Thyroid gland (tissue), 4 donors: Measurements from ENCODE around the gene KCNJ5. TPM values are rescaled to one million over a fixed set of nuclear protein-coding genes. Genes with fewer than 3 reads are reported as not detected.

Source experiments
- DNase-seq, 2 donors: peaks; one replicate each; pipeline ENCODE4 v3.0.0-alpha.2; 2019
- H3K27ac ChIP-seq, 3 donors: fragments of 200-600 bp; sonication (generic); 1 replicate in 2 of 3; 2 replicates in 1 of 3; pipeline ENCODE4 v1.5.1; 2016 to 2019; ENCODE audit warnings: mild to moderate bottlenecking in 1 of 3, moderate library complexity in 1 of 3
- H3K27me3 ChIP-seq: fragments of 200-600 bp; sonication (generic); one replicate; pipeline ENCODE4 v1.5.1; 2019
- H3K36me3 ChIP-seq, 2 donors: fragments of 200-600 bp; sonication (generic); one replicate each; pipeline ENCODE4 v1.5.1; 2016 to 2019
- H3K4me1 ChIP-seq, 2 donors: fragments of 200-600 bp; sonication (generic); one replicate each; pipeline ENCODE4 v1.5.1; 2017 to 2019
- H3K4me3 ChIP-seq, 3 donors: fragments of 200-600 bp; sonication (generic); replicated peaks in 1 of 3; 1 replicate in 2 of 3; 2 replicates in 1 of 3; pipeline ENCODE4 v1.5.1; 2016; ENCODE audit warnings: mild to moderate bottlenecking in 1 of 3
- H3K9me3 ChIP-seq: fragments of 200-600 bp; sonication (generic); one replicate; pipeline ENCODE4 v1.5.1; 2017
- POLR2A ChIP-seq, 2 donors: fragments of 450-650 bp; IDR thresholded peaks; one replicate each; pipeline ENCODE4 v1.6.1; 2017; ENCODE audit warnings: antibody characterized with exemption in 2 of 2, mild to moderate bottlenecking in 2 of 2, moderate library complexity in 1 of 2
- WGBS, 2 donors: methylation state at CpG; one replicate each; pipeline ENCODE4 v1.1.5; 2017; 5-methylcytosine and 5-hydroxymethylcytosine counted together
- intact Hi-C: fragments of 100-400 bp; cut with DNase I; formaldehyde crosslinking; loops from one replicate; pipeline ENCODE4 v1.15.1; 2023
- total RNA-seq, 4 donors: library from RNA; depleted of rRNA; stranded (reverse); fragments of >200 nt; gene quantifications; one replicate each; pipeline ENCODE4 v1.2.3, GENCODE V29; 2016
- TF ChIP-seq, protein P1 (sequence below), 6 experiments: fragments of 200-600 bp in 3 of 6; fragments of 450-650 bp in 3 of 6; sonication (generic) in 3 of 6; IDR thresholded peaks; one replicate each; pipeline ENCODE4 v1.5.1; 2016 to 2019; ENCODE audit warnings: antibody characterized with exemption in 6 of 6, mild to moderate bottlenecking in 2 of 6, inconsistent platforms in 1 of 6, moderate library complexity in 1 of 6

KCNJ5 gene
- total RNA-seq, 4 donors from 2014 or later = 0.40 to 2.7 (median 1.2) TPM

DNA sequence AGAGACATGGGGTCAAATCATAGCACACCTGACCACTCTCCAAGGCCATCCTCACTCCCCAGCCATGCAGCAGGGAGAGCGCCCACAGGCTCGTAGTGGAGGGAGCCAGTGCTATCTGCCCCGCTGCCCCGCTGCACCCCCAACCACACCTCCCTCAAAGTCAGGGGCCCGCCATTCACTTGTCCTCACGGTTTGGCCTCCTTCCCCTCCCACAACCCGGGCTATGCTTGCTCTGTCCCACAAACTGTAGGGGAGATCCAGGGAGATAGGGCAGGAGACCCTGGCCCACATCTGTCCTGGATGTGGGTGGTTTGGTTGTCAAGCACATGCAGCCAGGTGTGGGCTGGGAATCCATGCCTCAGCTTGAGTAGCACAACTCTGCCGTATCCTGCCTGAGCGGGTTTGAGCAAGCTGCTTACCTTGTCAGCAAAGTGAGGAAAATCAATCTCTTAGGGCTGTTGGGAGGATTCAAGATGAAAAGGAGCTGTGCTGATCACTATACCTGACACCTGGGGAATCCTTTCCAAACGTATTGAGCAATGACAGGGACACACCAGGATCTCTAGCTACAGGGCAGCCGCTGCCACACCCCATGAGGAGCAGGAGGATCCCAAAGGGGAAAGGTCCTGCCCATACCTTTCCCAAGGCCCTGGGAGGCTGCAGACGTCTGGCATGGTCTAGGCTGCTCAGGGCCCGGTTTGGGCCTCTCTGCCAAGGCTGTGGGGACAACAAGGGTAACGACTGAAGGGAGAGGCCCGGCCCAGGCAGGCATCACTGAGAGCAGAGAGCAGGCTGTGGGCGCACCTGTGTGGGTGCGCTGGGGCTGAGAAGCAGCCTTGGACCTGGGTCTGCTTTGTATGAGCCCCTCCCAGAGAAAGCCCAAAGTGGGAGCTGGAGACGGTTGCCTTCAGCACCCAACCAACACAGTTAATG, 23.3 kb downstream of the KCNJ5 start:
- 86 to 92% methylated on average over 17 of the region's 18 CpGs for whole genome bisulfite sequencing, 2 donors
- no peaks in the 10 kb centered on the region for H3K27me3 ChIP-seq
- H3K9me3 ChIP-seq = no peaks in the 10 kb centered on the region
- TF ChIP-seq POLR2A (IDR thresholded peaks at IDR 0.05) = no peak
- TF ChIP-seq, protein P1, sequence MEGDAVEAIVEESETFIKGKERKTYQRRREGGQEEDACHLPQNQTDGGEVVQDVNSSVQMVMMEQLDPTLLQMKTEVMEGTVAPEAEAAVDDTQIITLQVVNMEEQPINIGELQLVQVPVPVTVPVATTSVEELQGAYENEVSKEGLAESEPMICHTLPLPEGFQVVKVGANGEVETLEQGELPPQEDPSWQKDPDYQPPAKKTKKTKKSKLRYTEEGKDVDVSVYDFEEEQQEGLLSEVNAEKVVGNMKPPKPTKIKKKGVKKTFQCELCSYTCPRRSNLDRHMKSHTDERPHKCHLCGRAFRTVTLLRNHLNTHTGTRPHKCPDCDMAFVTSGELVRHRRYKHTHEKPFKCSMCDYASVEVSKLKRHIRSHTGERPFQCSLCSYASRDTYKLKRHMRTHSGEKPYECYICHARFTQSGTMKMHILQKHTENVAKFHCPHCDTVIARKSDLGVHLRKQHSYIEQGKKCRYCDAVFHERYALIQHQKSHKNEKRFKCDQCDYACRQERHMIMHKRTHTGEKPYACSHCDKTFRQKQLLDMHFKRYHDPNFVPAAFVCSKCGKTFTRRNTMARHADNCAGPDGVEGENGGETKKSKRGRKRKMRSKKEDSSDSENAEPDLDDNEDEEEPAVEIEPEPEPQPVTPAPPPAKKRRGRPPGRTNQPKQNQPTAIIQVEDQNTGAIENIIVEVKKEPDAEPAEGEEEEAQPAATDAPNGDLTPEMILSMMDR (IDR thresholded peaks at IDR 0.05) = no peak
- H3K4me1 ChIP-seq = no peaks in the 10 kb centered on the region
- no peaks in the 10 kb centered on the region for H3K36me3 ChIP-seq
- H3K4me3 ChIP-seq = no peak overlapping the region
- DNase-seq = no peak
- no peak overlapping the region for H3K27ac ChIP-seq
- intact Hi-C loops = no loop called here

GRCh38 chr11:128915149-128915521, 24.0 kb downstream of the KCNJ5 start:
- intact Hi-C loops = no loop called here
- no peak for DNase-seq
- H3K4me3 ChIP-seq = no peak overlapping the region
- no peaks in the 10 kb centered on the region for H3K36me3 ChIP-seq
- no peaks in the 10 kb centered on the region for H3K4me1 ChIP-seq
- 81 to 87% methylated on average over 6 of the region's 6 CpGs for WGBS, 2 donors
- H3K27me3 ChIP-seq = no peaks in the 10 kb centered on the region
- TF ChIP-seq, protein P1 (IDR thresholded peaks at IDR 0.05) = no peak
- no peak for TF ChIP-seq POLR2A (IDR thresholded peaks at IDR 0.05)
- H3K9me3 ChIP-seq = no peaks in the 10 kb centered on the region
- no peak overlapping the region for H3K27ac ChIP-seq

DNA sequence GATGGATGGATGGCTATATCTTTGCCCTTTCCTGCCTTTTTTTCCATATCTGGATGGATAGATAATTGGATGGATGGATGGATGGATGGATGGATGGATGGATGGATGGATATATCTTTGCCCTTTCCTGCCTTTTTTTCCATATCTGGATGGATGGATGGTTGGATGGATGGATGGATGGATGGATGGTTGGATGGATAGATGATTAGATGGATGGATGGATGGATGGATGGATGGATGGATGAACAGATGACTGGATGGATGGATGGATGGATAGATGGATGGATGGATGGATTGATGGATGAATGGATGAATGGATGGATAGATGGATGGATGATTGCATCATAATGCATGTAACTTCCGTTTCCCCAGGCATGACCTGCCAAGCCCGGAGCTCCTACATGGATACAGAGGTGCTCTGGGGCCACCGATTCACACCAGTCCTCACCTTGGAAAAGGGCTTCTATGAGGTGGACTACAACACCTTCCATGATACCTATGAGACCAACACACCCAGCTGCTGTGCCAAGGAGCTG, 24.9 kb downstream of the KCNJ5 start:
- no peak for DNase-seq
- no peaks in the 10 kb centered on the region for H3K36me3 ChIP-seq
- no peak overlapping the region for H3K27ac ChIP-seq
- no peak overlapping the region for H3K4me3 ChIP-seq
- intact Hi-C loops = no loop called here
- WGBS, 2 donors = 66 to 81% methylated on average over 3 of the region's 3 CpGs
- H3K27me3 ChIP-seq = no peaks in the 10 kb centered on the region
- H3K9me3 ChIP-seq = no peaks in the 10 kb centered on the region
- TF ChIP-seq, protein P1 (IDR thresholded peaks at IDR 0.05) = no peak
- TF ChIP-seq POLR2A (IDR thresholded peaks at IDR 0.05) = no peak
- H3K4me1 ChIP-seq = no peaks in the 10 kb centered on the region

GRCh38 chr11:128916681-128917080, 25.5 kb downstream of the KCNJ5 start:
- WGBS, 2 donors = 85 to 100% methylated on average over 2 of the region's 2 CpGs
- Histone ChIP-seq H3K9me3 (no peaks in the 10 kb centered on the region), H3K27me3 (no peaks in the 10 kb centered on the region), H3K4me3 (no peak overlapping the region), H3K27ac (no peak overlapping the region), H3K36me3 (no peaks in the 10 kb centered on the region), H3K4me1 (no peaks in the 10 kb centered on the region)
- intact Hi-C loops = no loop called here
- TF ChIP-seq POLR2A (IDR thresholded peaks at IDR 0.05) = no peak
- TF ChIP-seq, protein P1 (IDR thresholded peaks at IDR 0.05) = no peak
- no peak for DNase-seq

GRCh38 chr11:128917144-128917724, 26.1 kb downstream of the KCNJ5 start:
- 60 to 62% methylated on average over 4 to 5 of the region's 5 CpGs for WGBS, 2 donors
- Histone ChIP-seq H3K4me1 (no peaks in the 10 kb centered on the region), H3K36me3 (no peaks in the 10 kb centered on the region)

More at GRCh38 chr11:128917144-128917724, 26.1 kb downstream of the KCNJ5 start:
- DNase-seq = no peak
- Histone ChIP-seq H3K27ac (no peak overlapping the region), H3K27me3 (no peaks in the 10 kb centered on the region), H3K4me3 (no peak overlapping the region), H3K9me3 (no peaks in the 10 kb centered on the region)
- intact Hi-C loops = no loop called here
- TF ChIP-seq, protein P1 (IDR thresholded peaks at IDR 0.05) = no peak
- no peak for TF ChIP-seq POLR2A (IDR thresholded peaks at IDR 0.05)
